ENCODE data around the gene NUP160. TPM values are rescaled to one million over a fixed set of nuclear protein-coding genes. Genes with fewer than 3 reads are reported as not detected.
"Not testable (repeated sequence)": the region's sequence is repeated elsewhere in the genome, so short reads cannot be mapped to it uniquely, and the experiment has no call there.

The NUP160 gene
- total RNA-seq, 2 donors from 2014 or later: 13.8 to 15.3 TPM

DNA sequence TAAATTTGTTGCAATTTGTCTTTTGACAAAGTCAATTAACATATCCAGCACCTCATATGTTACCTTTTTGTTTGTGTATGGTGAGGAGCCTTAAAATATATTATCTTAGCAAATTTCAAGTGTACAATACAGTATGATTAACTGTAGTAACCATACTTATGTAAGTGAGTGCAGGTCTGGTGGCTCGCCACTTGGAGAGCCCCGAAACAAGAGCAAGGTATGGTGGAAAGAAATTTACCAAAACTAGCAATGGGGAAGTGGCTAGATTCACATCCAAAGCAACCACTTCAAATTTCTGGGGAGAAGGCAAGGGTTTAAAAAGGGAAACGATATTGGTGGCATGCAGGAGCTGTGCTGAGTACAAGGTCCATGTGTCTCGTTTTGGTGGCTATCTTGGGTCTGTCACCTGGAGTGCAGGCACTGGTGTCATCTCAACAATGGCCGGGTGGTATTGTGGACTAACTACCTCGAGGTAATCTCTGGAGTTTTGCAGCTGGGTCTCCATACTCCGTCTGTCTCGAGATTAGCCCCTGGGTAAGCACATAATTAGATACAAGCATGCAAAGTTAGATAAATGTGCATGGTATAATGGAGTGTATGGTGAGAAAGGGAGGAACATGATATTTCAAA is 72.8 kb downstream of the NUP160 start:
- DNase-seq (no peak), ATAC-seq (no peak)
- intact Hi-C loops (cut with DNase I): no loop called here
- Histone ChIP-seq H3K36me3 (replicated peaks in 1 of 2; ENCODE audit: insufficient read depth in 1 of 2, low read depth in 2 of 2) (peaks cover 0 to 20% of the 10 kb centered on the region in 2 donors), H3K27ac (no peak overlapping the region), H3K4me1 (no peaks in the 10 kb centered on the region), H3K4me3 (no peak overlapping the region), H3K9me3 (no peaks in the 10 kb centered on the region), H3K27me3 (no peaks in the 10 kb centered on the region)
- 86 to 87% methylated on average over 8 of the region's 8 CpGs for WGBS, 2 donors
- no peak for TF ChIP-seq POLR2A (IDR thresholded peaks at IDR 0.05)
- TF ChIP-seq, protein P1, sequence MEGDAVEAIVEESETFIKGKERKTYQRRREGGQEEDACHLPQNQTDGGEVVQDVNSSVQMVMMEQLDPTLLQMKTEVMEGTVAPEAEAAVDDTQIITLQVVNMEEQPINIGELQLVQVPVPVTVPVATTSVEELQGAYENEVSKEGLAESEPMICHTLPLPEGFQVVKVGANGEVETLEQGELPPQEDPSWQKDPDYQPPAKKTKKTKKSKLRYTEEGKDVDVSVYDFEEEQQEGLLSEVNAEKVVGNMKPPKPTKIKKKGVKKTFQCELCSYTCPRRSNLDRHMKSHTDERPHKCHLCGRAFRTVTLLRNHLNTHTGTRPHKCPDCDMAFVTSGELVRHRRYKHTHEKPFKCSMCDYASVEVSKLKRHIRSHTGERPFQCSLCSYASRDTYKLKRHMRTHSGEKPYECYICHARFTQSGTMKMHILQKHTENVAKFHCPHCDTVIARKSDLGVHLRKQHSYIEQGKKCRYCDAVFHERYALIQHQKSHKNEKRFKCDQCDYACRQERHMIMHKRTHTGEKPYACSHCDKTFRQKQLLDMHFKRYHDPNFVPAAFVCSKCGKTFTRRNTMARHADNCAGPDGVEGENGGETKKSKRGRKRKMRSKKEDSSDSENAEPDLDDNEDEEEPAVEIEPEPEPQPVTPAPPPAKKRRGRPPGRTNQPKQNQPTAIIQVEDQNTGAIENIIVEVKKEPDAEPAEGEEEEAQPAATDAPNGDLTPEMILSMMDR (IDR thresholded peaks at IDR 0.05): no peak

DNA sequence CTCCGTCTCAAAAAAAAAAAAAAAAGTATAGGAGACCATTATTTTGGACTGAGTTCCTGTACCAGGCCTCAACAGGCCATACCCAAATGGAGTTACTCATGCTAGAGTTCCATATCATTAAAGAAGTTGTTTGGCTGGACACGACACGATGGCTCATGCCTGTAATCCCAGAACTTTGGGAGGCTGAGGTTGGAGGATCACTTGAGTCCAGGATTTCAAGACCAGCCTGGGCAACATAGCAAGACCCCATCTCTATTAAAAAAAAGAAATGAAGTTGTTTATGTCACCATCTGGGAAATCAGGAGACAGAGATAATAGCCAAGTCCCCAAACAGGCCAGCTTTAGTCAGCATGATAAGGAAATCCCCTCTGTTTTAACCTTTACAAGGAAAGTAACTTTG is 74.3 kb downstream of the NUP160 start:
- no peak overlapping the region for H3K27ac ChIP-seq
- intact Hi-C loops (cut with DNase I): no loop called here
- ATAC-seq: no peak

DNA sequence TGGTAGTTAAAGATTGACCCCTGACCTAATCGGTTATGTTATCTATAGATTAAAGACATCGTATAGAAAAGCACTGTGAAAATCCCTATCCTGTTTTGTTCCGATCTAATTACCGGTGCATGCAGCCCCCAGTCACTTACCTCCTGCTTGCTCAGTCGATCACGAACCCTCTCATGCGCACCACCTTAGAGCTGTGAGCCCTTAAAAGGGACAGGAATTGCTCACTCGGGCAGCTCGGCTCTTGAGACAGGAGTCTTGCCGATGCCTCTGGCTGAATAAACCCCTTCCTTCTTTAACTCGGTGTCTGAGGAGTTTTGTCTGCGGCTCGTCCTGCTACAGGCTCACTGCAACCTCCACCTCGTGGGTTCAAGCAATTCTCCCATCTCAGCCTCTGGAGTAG is 78.6 kb downstream of the NUP160 start:
- H3K27ac ChIP-seq; H3K4me3 ChIP-seq; H3K27me3 ChIP-seq; DNase-seq; H3K36me3 ChIP-seq (replicated peaks in 1 of 2; ENCODE audit: insufficient read depth in 1 of 2, low read depth in 2 of 2); H3K9me3 ChIP-seq; intact Hi-C loops (cut with DNase I); ATAC-seq: not testable (repeated sequence)
- peaks cover 20% of the 10 kb centered on the region for H3K4me1 ChIP-seq
- WGBS, 2 donors: 82 to 87% methylated on average over 14 of the region's 14 CpGs

More for the DNA sequence above, 74.3 kb downstream of the NUP160 start:
- Histone ChIP-seq H3K27me3 (no peaks in the 10 kb centered on the region), H3K4me1 (no peaks in the 10 kb centered on the region), H3K9me3 (no peaks in the 10 kb centered on the region), H3K4me3 (no peak overlapping the region), H3K36me3 (replicated peaks in 1 of 2; ENCODE audit: insufficient read depth in 1 of 2, low read depth in 2 of 2) (peaks cover 0 to 9% of the 10 kb centered on the region in 2 donors)
- DNase-seq: no peak
- TF ChIP-seq, protein P1 (IDR thresholded peaks at IDR 0.05): no peak
- no peak for TF ChIP-seq POLR2A (IDR thresholded peaks at IDR 0.05)
- 97 to 100% methylated on average over 3 of the region's 3 CpGs for WGBS, 2 donors

DNA sequence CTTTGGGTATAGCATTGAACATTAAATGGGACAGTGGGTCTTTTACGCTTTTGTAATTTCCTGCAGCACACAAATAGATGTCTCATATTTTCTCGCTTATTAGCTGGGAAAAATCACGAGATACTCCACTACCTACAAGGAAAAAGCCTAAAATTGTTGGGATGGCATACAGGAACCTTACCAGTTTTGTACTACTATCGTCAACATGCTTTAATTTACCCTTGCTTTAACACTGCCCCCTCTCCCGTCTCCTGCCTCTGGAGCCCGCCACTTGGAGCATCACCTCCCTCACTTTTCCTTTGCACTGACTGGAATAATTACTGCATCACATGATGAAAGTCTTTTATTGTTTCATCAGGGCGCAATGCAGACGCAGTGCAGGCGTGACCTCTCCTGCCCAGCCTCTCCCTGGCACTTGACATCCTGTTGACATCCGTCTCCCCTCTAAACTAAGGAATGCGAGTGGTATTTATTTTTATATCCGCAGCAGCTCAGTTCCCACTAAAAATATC is 80.0 kb downstream of the NUP160 start:
- H3K4me1 ChIP-seq: peaks cover 20% of the 10 kb centered on the region
- intact Hi-C loops (cut with DNase I): no loop called here
- H3K9me3 ChIP-seq: no peaks in the 10 kb centered on the region
- TF ChIP-seq, protein P1 (IDR thresholded peaks at IDR 0.05): peak in 1 of 7 experiments; percentile 10
- peak in 2 of 3 donors; percentile 52 to 79 for TF ChIP-seq POLR2A (IDR thresholded peaks at IDR 0.05)
- peaks cover 0 to 7% of the 10 kb centered on the region in 2 donors for H3K36me3 ChIP-seq (replicated peaks in 1 of 2; ENCODE audit: insufficient read depth in 1 of 2, low read depth in 2 of 2)
- H3K27ac ChIP-seq: peak overlapping the region; percentile 93 to 99 (median 97)
- H3K27me3 ChIP-seq: no peaks in the 10 kb centered on the region
- peak overlapping the region in 1 of 2 donors; percentile 25 for H3K4me3 ChIP-seq
- 12 to 17% methylated on average over 12 of the region's 12 CpGs for WGBS, 2 donors
- peak; percentile 9 for ATAC-seq
- DNase-seq: peak; percentile 43 to 71 (median 56)

DNA sequence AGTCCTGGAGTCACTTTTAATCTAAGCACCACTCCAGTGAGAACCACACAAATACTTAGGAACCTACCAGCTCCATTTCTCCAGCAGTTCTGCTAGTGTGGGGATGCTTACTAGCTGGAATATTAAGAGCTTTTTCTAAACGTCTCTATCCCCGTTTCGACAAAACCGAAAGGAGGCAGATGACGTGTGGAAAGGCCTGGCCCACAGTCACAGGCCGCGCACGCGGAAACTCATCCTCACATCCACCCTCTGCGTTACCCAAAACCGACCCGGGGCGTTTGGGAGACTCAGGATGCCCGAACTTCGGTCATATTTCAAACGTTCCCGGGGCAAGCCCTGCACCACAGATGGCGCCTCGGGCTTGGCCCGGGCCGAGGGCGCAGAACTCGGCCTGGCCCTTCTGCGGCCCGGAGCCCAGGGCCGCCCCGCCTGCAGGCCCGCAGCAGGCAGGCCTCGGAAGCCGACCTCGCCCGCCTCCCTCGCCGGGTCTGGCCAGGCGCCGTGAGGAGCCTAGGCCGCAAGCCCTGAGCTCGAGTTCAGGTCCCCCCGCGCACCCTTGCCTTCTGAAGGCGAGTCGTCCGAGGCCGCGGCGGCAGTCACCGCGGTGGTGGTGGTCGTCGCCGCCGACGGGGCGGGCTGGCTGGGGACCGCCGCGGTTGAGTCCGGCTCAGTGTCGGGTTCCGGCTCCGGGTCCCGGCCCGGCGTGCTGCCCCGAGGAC is 81.5 kb downstream of the NUP160 start:
- H3K9me3 ChIP-seq: no peaks in the 10 kb centered on the region
- no peaks in the 10 kb centered on the region for H3K27me3 ChIP-seq
- DNase-seq (peak; percentile 70 to 80 (median 74)), ATAC-seq (peak; percentile 34)
- H3K27ac ChIP-seq: peak overlapping the region; percentile 93 to 99 (median 97)
- H3K4me1 ChIP-seq: peaks cover 20% of the 10 kb centered on the region
- no peak for TF ChIP-seq POLR2A (IDR thresholded peaks at IDR 0.05)
- TF ChIP-seq, protein P1 (IDR thresholded peaks at IDR 0.05): no peak
- peak overlapping the region; percentile 64 for H3K4me3 ChIP-seq
- peaks cover 0 to 7% of the 10 kb centered on the region in 2 donors for H3K36me3 ChIP-seq (replicated peaks in 1 of 2; ENCODE audit: insufficient read depth in 1 of 2, low read depth in 2 of 2)
- intact Hi-C loops (cut with DNase I): no loop called here
- 0% methylated on average over 8 to 64 of the region's 65 CpGs for WGBS, 2 donors

Measured in body of pancreas (tissue), 4 donors.